ENCODE data around the gene SERPINE1.
A peak's percentile ranks its signal among the peaks of the same experiment; 100 is the strongest.
"Not testable (repeated sequence)": the region's sequence is repeated elsewhere in the genome, so short reads cannot be mapped to it uniquely, and the experiment has no call there.

The SERPINE1 gene

DNA sequence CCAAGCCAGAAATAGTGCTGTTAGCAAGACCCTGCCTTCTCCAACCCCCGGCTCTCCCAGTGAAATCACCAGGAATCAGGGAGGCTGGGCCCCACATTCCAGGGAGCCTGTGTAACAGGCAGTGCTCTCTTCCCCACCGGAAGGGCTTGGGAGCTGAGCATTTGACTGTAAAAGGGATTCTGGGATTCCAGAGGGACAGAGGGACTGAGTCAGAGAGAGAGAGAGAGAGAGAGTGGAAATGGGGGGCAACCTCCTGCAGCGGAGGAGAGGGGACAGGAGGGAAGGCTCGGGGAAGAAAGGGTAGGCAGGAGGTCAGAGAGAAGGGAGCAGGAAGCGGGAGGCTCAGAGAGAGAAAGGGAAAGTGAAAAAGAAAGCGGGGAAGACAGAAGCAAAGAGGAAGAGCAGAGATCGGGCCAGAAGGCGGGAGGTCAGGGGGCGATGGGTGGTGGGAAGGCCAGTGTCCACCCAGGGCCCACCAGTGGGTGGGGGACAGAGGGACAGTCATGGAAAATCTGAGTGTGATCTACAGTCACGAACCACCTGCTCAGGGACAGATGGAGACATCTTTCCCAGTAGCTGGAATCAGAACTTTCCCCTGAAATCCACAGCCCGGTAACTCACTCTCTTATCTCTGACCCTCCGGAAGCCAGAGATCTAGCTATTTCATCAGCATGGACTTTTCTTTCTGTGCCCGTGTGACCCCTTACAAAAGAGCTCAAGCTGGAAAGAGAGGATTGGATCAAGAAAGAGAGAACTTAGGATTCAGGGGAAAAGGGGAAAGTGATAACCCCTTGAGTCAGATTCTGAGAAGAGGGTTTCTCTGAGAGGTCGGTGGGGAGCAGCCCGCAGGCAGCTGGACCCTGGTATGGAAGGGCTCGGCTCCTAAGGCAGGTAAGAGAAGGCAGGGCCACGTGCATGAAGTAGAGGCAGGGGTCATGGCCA, 4.6 kb upstream of the SERPINE1 start:
- FAIRE-seq (peak; percentile 94), DNase-seq (ENCODE audit: low spot score) (peak; percentile 99)

GRCh38 chr7:101122933-101123702, 3.8 kb upstream of the SERPINE1 start:
- FAIRE-seq: no peak

DNA sequence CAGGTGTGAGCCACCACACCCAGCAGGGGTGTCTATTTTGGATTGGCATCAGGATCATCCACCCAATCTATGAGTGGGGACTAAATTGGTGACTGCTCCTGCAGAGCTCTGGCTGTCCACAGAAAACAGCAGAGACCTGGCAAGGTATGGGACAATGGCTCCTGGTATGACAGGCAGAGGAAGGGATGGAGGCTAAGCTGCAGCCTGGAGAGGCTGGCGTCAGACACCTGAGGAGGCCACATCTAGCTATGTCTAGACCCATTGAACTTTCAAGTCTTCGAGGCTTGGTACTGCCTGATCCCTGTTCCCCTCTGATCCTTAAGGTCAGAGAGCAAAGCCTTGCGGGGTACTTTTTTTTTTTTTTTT, 3.2 kb upstream of the SERPINE1 start:
- DNase-seq (ENCODE audit: low spot score): no peak
- no peak for FAIRE-seq

More at GRCh38 chr7:101122933-101123702, 3.8 kb upstream of the SERPINE1 start:
- DNase-seq (ENCODE audit: low spot score): no peak

- FAIRE-seq (peak; percentile 88), DNase-seq (ENCODE audit: low spot score) (peak; percentile 92)
Measured at GRCh38 chr7:101124376-101125056, 2.4 kb upstream of the SERPINE1 start.

- DNase-seq (ENCODE audit: low spot score): peak; percentile 97
- no peak for FAIRE-seq
Measured at GRCh38 chr7:101125989-101126650, 784 bp upstream of the SERPINE1 start.

DNA sequence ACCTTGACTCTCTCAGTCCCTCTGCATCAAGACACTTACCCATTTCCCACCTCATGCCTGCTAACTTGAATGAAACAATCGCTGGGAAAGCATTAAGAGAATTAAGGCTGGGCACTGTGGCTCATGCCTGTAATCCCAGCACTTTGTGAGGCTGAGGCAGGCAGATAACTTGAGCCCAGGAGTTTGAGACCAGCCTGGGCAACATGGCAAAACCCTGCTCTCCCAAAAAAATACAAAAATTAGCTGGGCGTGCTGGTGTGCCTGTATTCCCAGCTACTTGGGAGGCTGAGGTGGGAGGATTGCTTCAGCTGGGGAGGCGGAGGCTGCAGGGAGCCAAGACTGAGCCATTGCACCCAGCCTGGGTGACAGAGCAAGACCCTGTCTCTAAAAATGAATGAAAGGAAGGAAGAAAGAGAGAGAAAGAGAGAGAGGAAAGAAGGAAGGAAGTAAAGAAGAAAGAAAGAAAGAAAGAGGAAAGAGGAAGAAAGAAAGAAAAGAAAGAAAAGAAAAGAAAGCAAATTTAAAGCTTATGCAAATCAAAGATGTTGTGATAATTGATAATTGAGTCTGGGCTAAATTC, 646 bp downstream of the SERPINE1 start:
- FAIRE-seq (no peak), DNase-seq (ENCODE audit: low spot score) (no peak)

- peak; percentile 62 for DNase-seq (ENCODE audit: low spot score)
- no peak for FAIRE-seq
Measured at GRCh38 chr7:101128040-101128834, 1.3 kb downstream of the SERPINE1 start.

DNA sequence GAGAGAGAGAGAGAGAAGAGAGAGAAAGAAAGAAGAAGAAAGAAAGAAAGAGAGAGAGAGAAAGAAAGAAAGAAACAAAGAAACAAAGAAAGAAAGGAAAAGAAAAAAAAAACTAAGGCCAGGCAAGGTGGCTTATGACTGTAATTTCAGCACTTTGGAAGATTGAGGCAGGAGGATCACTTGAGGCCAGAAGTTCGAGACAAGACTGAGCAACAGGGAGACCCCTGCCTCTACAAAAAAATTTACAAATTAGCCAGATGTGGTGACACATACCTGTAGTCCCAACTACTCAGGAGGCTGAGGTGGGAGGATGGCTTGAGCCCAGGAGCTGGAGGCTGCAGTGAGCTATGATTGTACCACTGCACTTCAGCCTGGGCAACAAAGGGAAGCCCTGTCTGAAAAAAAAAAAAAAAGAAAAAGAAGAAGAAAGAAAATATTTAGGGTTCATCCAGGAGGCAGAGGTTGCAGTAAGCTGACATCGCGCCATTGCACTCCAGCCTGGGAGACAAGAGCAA, 2.8 kb downstream of the SERPINE1 start:
- no peak for FAIRE-seq
- DNase-seq (ENCODE audit: low spot score): no peak

DNA sequence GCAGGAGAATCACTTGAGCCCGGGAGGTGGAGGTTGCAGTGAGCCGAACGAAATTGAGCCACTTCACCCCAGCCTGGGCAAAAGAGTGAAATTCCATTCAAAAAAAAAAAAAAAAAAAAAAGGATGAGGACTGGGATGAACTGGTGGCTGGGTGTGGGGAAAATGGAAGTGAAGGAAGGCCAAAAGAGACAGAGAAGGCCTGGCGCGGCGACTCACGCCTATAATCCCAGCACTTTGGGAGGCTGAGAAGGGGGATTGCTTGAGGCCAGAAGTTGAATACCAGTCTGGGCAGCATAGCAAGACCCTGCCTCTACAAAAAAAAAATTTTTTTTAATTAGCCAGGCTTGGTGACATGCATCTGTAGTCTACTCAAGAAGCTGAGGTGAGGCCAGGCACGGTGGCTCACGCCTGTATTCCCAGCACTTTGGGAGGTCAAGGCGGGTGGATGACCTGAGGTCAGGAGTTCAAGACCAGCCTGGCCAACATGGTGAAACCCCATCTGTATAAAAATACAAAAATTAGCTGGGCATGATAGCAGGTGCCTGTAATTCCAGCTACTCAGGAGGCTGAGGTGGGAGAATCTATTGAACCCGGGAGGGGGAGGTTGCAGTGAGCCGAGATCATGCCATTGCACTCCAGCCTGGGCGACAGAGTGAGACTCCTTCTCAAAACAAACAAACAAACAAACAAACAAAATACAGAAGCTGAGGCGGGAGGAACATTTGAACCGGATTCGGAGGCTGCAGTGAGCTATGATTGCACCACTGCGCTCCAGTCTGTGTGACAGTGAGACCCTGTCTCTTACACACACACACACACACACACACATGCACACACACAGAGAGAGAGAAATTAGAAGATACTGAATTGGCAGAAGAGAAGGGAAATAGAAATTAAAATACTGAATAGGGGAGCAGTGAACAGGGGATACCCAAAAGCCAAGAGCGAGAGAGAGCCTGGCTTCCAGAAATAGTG, 6.0 kb downstream of the SERPINE1 start:
- not testable (repeated sequence) for FAIRE-seq
- peak; percentile 3 for DNase-seq (ENCODE audit: low spot score)

DNA sequence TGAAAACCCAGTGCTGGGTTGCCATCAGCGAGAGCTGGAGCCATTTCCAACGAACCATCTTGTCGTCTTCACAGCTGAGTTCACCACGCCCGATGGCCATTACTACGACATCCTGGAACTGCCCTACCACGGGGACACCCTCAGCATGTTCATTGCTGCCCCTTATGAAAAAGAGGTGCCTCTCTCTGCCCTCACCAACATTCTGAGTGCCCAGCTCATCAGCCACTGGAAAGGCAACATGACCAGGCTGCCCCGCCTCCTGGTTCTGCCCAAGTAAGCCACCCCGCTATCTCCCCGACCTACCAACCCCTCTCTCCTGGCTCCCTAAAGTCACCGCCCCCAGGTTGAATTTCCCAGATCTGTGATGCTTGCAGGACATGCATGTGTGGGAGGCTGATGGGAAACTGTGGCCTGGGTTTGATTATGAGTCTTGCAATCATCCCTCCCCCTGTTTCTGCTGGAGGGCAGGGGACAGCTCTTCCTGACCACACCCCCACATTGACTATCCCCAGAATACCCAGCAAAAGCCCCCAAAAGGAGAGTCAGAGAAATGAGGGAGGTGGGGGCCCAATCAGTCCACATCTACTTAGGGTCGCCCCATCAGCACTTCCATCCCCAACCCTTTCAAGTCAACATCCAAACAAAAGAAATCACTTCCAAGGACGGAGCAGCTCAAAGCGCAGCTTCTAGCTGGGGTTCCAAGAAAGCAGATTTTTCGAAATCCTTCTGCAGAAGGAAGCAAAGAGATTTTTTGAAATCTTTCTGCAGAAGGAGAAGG, 6.9 kb downstream of the SERPINE1 start:
- DNase-seq (ENCODE audit: low spot score) (peak; percentile 21), FAIRE-seq (no peak)

DNA sequence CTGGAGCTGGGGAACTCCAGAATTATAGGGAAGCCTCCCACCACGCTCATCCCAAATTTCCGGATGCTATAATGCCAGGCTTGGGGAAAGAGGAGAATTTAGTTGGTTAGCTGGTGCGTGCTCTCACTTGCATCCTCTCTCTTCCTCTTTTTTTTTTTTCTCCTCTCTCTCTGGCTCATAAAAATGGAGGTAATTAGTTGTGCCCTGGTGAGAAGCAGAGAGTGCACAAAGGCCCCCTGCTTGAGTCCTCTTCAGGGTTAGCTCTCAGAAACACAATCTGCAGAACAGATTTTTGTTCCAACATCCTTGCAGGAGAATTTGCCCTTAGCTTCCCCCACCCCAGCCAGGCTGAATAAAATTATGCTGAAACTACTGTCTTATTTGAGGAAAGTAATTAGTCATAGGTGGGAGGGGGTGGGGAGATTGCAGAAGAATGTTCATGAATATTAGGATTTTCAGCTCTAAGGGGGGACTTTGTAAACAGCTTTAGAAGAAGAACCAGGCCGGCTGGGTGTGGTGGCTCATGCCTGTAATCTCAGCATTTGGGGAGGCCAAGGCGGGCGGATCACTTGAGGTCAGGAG, 7.6 kb downstream of the SERPINE1 start:
- FAIRE-seq: no peak
- peak; percentile 9 for DNase-seq (ENCODE audit: low spot score)

DNA sequence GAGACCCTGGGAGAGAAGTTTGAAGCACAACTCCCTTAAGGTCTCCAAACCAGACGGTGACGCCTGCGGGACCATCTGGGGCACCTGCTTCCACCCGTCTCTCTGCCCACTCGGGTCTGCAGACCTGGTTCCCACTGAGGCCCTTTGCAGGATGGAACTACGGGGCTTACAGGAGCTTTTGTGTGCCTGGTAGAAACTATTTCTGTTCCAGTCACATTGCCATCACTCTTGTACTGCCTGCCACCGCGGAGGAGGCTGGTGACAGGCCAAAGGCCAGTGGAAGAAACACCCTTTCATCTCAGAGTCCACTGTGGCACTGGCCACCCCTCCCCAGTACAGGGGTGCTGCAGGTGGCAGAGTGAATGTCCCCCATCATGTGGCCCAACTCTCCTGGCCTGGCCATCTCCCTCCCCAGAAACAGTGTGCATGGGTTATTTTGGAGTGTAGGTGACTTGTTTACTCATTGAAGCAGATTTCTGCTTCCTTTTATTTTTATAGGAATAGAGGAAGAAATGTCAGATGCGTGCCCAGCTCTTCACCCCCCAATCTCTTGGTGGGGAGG, 10.8 kb downstream of the SERPINE1 start:
- DNase-seq (ENCODE audit: low spot score): peak; percentile 3
- FAIRE-seq: no peak

GRCh38 chr7:101138213-101138870, 11.4 kb downstream of the SERPINE1 start:
- DNase-seq (ENCODE audit: low spot score) (peak; percentile 96), FAIRE-seq (peak; percentile 87)

- FAIRE-seq: no peak
- DNase-seq (ENCODE audit: low spot score): no peak
Measured at GRCh38 chr7:101140339-101140699, 13.4 kb downstream of the SERPINE1 start.

GRCh38 chr7:101140746-101141382, 14.0 kb downstream of the SERPINE1 start:
- no peak for DNase-seq (ENCODE audit: low spot score)
- FAIRE-seq: no peak
